Mucosa of rectum (tissue), 2 donors: ENCODE results near the gene TMEM253.

ENCODE experiments used
- H3K27ac ChIP-seq, 2 donors: one replicate each; pipeline ENCODE4 v1.7.0; 2013; ENCODE audit warnings: inconsistent platforms in 2 of 2, low read depth in 2 of 2, low read length in 2 of 2
- H3K27me3 ChIP-seq, 2 donors: one replicate each; pipeline ENCODE4 v1.7.0; 2013; ENCODE audit warnings: low read length in 2 of 2; ENCODE audit not compliant: control insufficient read depth in 2 of 2, insufficient read depth in 2 of 2
- H3K36me3 ChIP-seq, 2 donors: one replicate each; pipeline ENCODE4 v1.7.0; 2013; ENCODE audit warnings: low read length in 2 of 2; ENCODE audit not compliant: control insufficient read depth in 2 of 2, insufficient read depth in 2 of 2
- H3K4me1 ChIP-seq, 2 donors: one replicate each; pipeline ENCODE4 v1.7.0; 2013; ENCODE audit warnings: low read length in 2 of 2, mild to moderate bottlenecking in 1 of 2; ENCODE audit not compliant: control insufficient read depth in 2 of 2, insufficient read depth in 2 of 2
- H3K4me3 ChIP-seq, 2 donors: one replicate each; pipeline ENCODE4 v1.7.0; 2013; ENCODE audit warnings: low read length in 2 of 2
- H3K9ac ChIP-seq, 2 donors: one replicate each; pipeline ENCODE4 v1.7.0; 2013; ENCODE audit warnings: low read length in 2 of 2, low read depth in 1 of 2, mild to moderate bottlenecking in 1 of 2
- H3K9me3 ChIP-seq, 2 donors: one replicate each; pipeline ENCODE4 v1.7.0; 2013; ENCODE audit warnings: low read length in 2 of 2; ENCODE audit not compliant: control insufficient read depth in 2 of 2
- donor health status: healthy.
- donor health status: Normal muscosa, but diverticular disease.

TMEM253 gene

DNA sequence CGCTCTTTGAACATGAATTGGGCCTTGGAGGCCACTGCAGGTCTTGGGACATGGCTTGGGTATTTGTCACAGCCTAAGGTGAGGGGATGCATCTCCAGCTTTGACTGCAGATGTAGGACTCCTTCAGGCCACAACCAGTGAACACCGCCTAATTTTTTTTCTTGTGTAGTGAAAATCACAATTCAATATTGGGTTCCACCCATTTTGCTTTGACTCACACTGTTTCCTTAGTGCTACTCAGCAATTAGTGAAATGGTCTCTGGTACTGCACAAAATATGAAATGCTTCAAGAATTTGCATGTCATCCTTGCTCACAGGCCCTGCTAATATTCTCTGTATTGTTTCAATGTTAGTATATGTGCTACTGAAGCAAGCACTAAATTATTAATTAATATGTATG is 12.5 kb downstream of the TMEM253 start:
- H3K27ac ChIP-seq: no peak overlapping the region
- no peak overlapping the region for H3K4me3 ChIP-seq

GRCh38 chr14:21118933-21119332 is 18.1 kb downstream of the TMEM253 start:
- Histone ChIP-seq H3K27me3 (no peaks in the 10 kb centered on the region), H3K36me3 (no peaks in the 10 kb centered on the region), H3K4me3 (no peak overlapping the region), H3K9ac (no peak overlapping the region), H3K9me3 (no peaks in the 10 kb centered on the region), H3K4me1 (no peaks in the 10 kb centered on the region), H3K27ac (no peak overlapping the region)

More for the DNA sequence above, 12.5 kb downstream of the TMEM253 start:
- no peaks in the 10 kb centered on the region for H3K4me1 ChIP-seq
- H3K36me3 ChIP-seq: no peaks in the 10 kb centered on the region
- H3K9me3 ChIP-seq: no peaks in the 10 kb centered on the region
- H3K27me3 ChIP-seq: no peaks in the 10 kb centered on the region
- H3K9ac ChIP-seq: no peak overlapping the region

GRCh38 chr14:21120686-21121085 is 19.8 kb downstream of the TMEM253 start:
- Histone ChIP-seq H3K36me3 (no peaks in the 10 kb centered on the region), H3K9ac (no peak overlapping the region), H3K4me3 (no peak overlapping the region), H3K27ac (no peak overlapping the region), H3K9me3 (no peaks in the 10 kb centered on the region), H3K27me3 (no peaks in the 10 kb centered on the region), H3K4me1 (no peaks in the 10 kb centered on the region)

DNA sequence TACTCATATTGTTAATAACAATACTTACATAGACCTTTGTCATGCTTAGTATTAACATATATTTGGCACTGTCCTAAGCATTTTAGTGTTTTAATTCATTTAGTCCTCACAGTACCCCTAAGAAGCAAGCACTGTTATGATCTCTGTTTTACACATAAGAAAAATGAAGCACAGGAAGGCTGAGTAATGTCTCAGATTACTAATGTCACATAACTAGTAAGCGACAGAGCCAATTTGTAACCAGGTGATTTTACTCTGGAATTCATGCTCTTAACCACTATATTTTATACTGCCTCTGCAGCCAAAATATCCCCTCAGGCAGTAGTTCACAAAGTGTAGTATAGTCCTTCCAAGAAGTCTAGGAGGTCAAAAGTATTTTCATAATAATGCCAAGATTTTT is 20.3 kb downstream of the TMEM253 start:
- no peaks in the 10 kb centered on the region for H3K36me3 ChIP-seq
- H3K4me1 ChIP-seq: no peaks in the 10 kb centered on the region
- H3K9me3 ChIP-seq: no peaks in the 10 kb centered on the region
- no peak overlapping the region for H3K4me3 ChIP-seq
- no peaks in the 10 kb centered on the region for H3K27me3 ChIP-seq
- H3K9ac ChIP-seq: no peak overlapping the region
- no peak overlapping the region for H3K27ac ChIP-seq

DNA sequence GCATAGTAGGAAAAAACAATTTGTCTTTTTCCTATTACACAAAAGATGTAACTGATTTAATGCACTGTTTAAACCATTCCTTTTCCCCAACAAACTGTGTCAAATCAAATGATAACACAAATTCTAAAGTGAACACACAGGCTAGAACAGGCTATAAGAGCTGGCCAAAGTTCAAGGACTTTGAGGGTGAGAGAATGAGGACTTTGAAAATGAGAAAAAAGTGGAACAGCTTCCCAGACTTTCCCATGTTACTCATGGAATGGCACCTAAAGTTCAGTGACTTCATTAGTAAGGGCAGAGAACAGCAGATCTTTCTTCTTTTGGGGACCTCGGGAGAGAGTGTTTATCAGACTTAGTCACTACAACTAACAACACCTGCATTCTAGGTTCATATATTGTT is 22.6 kb downstream of the TMEM253 start:
- Histone ChIP-seq H3K4me3 (no peak overlapping the region), H3K36me3 (no peaks in the 10 kb centered on the region), H3K9ac (no peak overlapping the region), H3K9me3 (no peaks in the 10 kb centered on the region), H3K4me1 (no peaks in the 10 kb centered on the region), H3K27me3 (no peaks in the 10 kb centered on the region), H3K27ac (no peak overlapping the region)

- Histone ChIP-seq H3K27ac (no peak overlapping the region), H3K4me3 (no peak overlapping the region), H3K27me3 (no peaks in the 10 kb centered on the region), H3K9ac (no peak overlapping the region), H3K36me3 (no peaks in the 10 kb centered on the region), H3K9me3 (no peaks in the 10 kb centered on the region), H3K4me1 (no peaks in the 10 kb centered on the region)
Observed at GRCh38 chr14:21133901-21134300, 33.0 kb downstream of the TMEM253 start.

- no peaks in the 10 kb centered on the region for H3K36me3 ChIP-seq
- H3K27ac ChIP-seq: no peak overlapping the region
- H3K27me3 ChIP-seq: no peaks in the 10 kb centered on the region
- no peaks in the 10 kb centered on the region for H3K4me1 ChIP-seq
- H3K9ac ChIP-seq: no peak overlapping the region
- no peaks in the 10 kb centered on the region for H3K9me3 ChIP-seq
- no peak overlapping the region for H3K4me3 ChIP-seq
Observed at GRCh38 chr14:21136024-21136423, 35.2 kb downstream of the TMEM253 start.

DNA sequence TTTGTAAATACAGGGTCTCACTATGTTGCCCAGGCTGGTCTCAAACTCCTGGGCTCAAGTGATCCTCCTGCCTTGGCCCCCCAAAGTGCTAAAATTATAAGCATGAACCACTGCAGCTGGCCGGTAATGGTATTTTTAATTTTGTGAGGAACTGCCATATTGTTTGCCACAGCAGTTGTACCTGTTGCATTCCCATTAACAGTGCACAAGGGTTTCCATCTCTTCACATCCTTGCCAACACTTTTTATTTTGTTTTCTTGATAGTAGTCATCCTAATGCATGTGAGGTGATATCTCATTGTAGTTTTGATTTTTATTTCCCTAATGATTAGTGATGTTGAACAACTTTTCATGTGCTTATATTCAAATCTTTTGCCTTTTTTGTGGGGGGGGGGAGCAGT is 41.5 kb downstream of the TMEM253 start:
- H3K9ac ChIP-seq: no peak overlapping the region
- H3K27ac ChIP-seq: no peak overlapping the region
- peaks cover 0 to 3% of the 10 kb centered on the region in 2 donors for H3K9me3 ChIP-seq
- no peaks in the 10 kb centered on the region for H3K27me3 ChIP-seq
- H3K36me3 ChIP-seq: no peaks in the 10 kb centered on the region
- H3K4me1 ChIP-seq: no peaks in the 10 kb centered on the region
- no peak overlapping the region for H3K4me3 ChIP-seq

DNA sequence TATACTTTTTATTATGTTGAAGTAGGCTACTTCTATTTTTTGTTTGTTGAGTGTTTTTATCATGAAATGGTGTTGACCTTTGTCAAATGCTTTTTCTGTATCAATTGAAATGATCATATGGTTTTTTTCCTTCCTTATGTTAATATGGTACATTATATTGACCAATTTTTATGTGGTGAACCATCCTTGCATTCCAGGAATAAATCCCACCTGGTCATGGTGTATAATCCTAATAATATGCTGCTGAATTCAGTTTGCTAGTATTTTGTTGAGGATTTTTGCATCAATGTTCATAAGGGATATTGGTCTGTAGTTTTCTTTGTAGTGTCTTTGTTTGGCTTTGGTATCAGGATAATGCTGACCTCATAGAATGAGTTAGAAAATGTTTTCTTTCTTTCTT is 44.6 kb downstream of the TMEM253 start:
- H3K36me3 ChIP-seq: no peaks in the 10 kb centered on the region
- H3K9ac ChIP-seq: no peak overlapping the region
- peaks cover 0 to 3% of the 10 kb centered on the region in 2 donors for H3K9me3 ChIP-seq
- no peak overlapping the region for H3K4me3 ChIP-seq
- no peaks in the 10 kb centered on the region for H3K27me3 ChIP-seq
- no peaks in the 10 kb centered on the region for H3K4me1 ChIP-seq
- H3K27ac ChIP-seq: no peak overlapping the region

DNA sequence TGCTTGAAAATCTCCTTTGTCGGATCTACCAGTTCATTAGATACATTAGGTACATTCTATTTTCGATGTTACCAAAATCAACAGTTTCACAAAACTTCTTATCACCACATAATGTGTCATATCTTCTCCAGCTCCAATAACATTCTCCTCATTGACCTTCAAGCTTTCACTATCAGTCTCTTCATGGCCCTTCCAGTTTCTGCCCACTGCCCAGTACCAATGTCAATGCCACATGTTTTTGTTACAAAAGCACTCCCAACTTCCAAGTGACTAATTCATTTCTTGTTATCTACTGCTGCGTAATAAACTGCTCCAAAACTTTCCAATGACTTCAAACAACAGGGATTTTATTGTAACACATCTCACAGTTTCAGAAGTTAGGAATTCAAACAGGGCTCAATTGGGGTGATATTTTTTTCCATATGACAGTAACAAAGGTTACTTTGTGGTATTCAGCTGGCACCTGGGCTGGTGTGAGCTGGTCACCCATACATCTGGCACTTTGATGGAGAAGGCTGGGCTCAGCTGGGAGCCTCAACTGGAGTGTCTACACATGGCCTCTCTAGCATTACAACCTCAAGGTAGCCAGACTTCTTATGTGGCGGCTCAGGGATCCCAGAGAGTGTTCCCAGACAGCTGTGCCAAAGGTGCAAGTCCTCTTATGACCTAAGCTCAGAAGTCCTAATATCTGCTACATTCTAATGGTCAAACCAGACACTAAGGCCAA is 48.9 kb downstream of the TMEM253 start:
- no peak overlapping the region for H3K9ac ChIP-seq
- H3K4me1 ChIP-seq: no peaks in the 10 kb centered on the region
- H3K36me3 ChIP-seq: no peaks in the 10 kb centered on the region
- H3K4me3 ChIP-seq: no peak overlapping the region
- no peak overlapping the region for H3K27ac ChIP-seq
- peaks cover 0 to 3% of the 10 kb centered on the region in 2 donors for H3K9me3 ChIP-seq
- H3K27me3 ChIP-seq: no peaks in the 10 kb centered on the region
